ENCODE data around the gene CBL. TPM values are rescaled to one million over a fixed set of nuclear protein-coding genes. Genes with fewer than 3 reads are reported as not detected.

The CBL gene
- total RNA-seq, 1 donor from 2014 or later = 40.5 TPM

DNA sequence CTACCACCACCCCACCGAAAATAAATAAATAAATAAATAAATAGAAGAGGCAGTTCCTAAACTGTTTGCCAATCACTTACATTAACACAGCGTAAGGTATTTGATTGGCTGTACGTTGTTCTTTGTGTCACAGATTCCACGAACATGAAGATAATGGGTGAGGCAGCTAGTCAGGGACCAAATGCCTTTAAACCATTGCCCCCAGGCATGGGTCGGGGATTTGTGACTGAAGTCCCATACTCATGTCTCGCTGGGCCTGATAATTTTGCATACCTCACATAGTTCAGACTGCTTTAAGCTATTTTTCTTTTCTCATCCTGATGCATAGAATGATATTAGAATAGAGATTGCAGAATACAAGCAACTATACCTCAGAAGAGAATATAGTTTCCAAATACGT, 3.6 kb upstream of the CBL start:
- Mint-ChIP-seq H3K4me3 (ENCODE audit: unreplicated experiment) (no peak overlapping the region), H3K9me3 (ENCODE audit: unreplicated experiment) (peaks cover 4% of the 10 kb centered on the region), H3K27ac (ENCODE audit: unreplicated experiment) (no peak overlapping the region), H3K36me3 (ENCODE audit: unreplicated experiment) (no peaks in the 10 kb centered on the region), H3K27me3 (ENCODE audit: unreplicated experiment) (peaks cover 5% of the 10 kb centered on the region), H3K4me1 (ENCODE audit: low read depth, unreplicated experiment) (peaks cover 1% of the 10 kb centered on the region)
- DNase-seq = no peak
- TF ChIP-seq, protein P1, sequence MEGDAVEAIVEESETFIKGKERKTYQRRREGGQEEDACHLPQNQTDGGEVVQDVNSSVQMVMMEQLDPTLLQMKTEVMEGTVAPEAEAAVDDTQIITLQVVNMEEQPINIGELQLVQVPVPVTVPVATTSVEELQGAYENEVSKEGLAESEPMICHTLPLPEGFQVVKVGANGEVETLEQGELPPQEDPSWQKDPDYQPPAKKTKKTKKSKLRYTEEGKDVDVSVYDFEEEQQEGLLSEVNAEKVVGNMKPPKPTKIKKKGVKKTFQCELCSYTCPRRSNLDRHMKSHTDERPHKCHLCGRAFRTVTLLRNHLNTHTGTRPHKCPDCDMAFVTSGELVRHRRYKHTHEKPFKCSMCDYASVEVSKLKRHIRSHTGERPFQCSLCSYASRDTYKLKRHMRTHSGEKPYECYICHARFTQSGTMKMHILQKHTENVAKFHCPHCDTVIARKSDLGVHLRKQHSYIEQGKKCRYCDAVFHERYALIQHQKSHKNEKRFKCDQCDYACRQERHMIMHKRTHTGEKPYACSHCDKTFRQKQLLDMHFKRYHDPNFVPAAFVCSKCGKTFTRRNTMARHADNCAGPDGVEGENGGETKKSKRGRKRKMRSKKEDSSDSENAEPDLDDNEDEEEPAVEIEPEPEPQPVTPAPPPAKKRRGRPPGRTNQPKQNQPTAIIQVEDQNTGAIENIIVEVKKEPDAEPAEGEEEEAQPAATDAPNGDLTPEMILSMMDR (IDR thresholded peaks at IDR 0.05; ENCODE audit: partially characterized antibody, unreplicated experiment) = no peak

DNA sequence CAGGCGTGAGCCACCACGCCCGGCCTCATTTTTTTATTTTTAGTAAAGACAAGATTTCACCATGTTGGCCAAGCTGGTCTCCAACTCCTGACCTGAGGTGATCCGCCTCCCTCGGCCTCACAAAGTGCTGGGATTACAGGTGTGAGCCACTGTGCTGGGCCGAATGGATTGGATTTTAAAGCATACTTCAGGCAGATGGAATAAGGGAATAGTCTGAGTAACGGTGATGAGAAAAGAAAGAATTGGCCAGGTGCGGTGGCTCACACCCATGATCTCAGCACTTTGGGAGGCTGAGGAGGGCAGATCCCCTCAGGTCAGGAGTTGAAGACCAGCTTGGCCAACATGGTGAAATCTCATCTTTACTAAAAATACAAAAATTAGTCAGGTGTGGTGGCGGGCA, 2.1 kb upstream of the CBL start:
- H3K27me3 Mint-ChIP-seq (ENCODE audit: unreplicated experiment) = peaks cover 5% of the 10 kb centered on the region
- H3K9me3 Mint-ChIP-seq (ENCODE audit: unreplicated experiment) = peaks cover 4% of the 10 kb centered on the region
- DNase-seq = no peak
- no peak overlapping the region for H3K27ac Mint-ChIP-seq (ENCODE audit: unreplicated experiment)
- no peak overlapping the region for H3K4me3 Mint-ChIP-seq (ENCODE audit: unreplicated experiment)
- no peaks in the 10 kb centered on the region for H3K36me3 Mint-ChIP-seq (ENCODE audit: unreplicated experiment)
- TF ChIP-seq, protein P1 (IDR thresholded peaks at IDR 0.05; ENCODE audit: partially characterized antibody, unreplicated experiment) = no peak
- peaks cover 4% of the 10 kb centered on the region for H3K4me1 Mint-ChIP-seq (ENCODE audit: low read depth, unreplicated experiment)

DNA sequence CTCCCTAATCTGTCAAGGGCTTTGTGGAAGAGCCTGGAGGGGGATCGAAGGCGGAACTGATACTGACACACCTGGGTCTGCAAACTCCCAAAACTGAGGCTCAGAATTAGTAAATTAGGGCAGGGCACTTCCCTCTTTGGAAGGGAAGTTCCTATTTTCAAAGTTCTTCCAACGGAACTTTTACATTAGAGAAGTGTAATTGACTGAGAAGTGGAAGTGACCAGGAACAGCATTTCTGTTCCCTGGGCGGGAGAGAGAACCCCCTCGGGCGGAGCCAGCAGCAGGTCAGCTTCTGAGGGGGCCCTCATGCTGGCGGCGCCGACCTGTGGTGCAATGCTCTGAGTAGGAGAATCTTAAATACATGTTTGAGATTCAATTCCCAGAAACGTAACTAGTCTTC, 1.1 kb upstream of the CBL start:
- Mint-ChIP-seq H3K4me3 (ENCODE audit: unreplicated experiment) (peak overlapping the region; percentile 78), H3K4me1 (ENCODE audit: low read depth, unreplicated experiment) (peaks cover 4% of the 10 kb centered on the region), H3K9me3 (ENCODE audit: unreplicated experiment) (peaks cover 4% of the 10 kb centered on the region), H3K27me3 (ENCODE audit: unreplicated experiment) (peaks cover 5% of the 10 kb centered on the region), H3K36me3 (ENCODE audit: unreplicated experiment) (no peaks in the 10 kb centered on the region), H3K27ac (ENCODE audit: unreplicated experiment) (peak overlapping the region; percentile 7)
- TF ChIP-seq, protein P1 (IDR thresholded peaks at IDR 0.05; ENCODE audit: partially characterized antibody, unreplicated experiment) = no peak
- no peak for DNase-seq

DNA sequence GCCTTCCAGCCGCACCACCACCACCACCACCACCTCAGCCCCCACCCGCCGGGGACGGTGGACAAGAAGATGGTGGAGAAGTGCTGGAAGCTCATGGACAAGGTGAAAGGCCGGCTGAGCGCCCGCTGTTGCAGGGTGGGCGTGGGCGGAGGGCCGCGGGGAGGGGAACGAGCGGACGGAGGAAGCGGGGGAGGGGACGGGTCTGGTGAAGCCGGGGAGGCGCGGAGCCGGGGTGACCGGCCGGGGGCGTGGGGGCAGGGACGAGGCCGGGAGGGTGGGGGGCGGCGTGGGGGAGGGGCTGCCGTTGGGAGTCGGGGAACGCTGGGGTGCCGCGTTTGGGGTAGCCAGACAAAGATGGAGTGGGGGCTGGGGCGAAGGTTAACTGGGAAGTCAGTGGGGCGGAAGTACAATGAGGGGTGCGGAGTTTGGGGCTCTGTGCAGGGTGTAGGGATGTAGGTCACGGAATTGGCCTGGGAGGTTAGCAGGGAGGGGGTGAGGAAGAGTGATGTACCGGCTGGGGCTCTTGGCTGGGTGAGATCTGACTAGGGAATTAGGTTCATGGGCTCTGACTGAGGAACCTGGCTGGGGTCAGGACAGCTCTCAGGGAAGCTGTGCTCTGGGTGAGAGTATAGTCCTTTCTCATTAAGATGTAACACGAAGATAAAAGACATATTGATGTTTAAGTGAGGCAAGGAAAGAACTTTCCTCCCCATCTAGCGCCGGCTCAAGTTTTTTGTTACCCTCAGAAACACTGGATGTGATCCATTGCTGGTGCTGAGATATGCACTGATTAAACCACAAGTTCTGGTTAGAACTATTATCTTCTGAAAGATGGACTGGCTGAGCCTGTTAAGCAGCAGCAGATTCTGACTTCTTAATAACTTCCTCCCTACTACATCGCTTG, 624 bp downstream of the CBL start:
- TF ChIP-seq, protein P1 (IDR thresholded peaks at IDR 0.05; ENCODE audit: partially characterized antibody, unreplicated experiment) = no peak
- peak overlapping the region; percentile 100 for H3K4me3 Mint-ChIP-seq (ENCODE audit: unreplicated experiment)
- H3K9me3 Mint-ChIP-seq (ENCODE audit: unreplicated experiment) = peaks cover 4% of the 10 kb centered on the region
- H3K27ac Mint-ChIP-seq (ENCODE audit: unreplicated experiment) = peak overlapping the region; percentile 96
- H3K27me3 Mint-ChIP-seq (ENCODE audit: unreplicated experiment) = peaks cover 5% of the 10 kb centered on the region
- no peaks in the 10 kb centered on the region for H3K36me3 Mint-ChIP-seq (ENCODE audit: unreplicated experiment)
- DNase-seq = peak; percentile 77
- peaks cover 4% of the 10 kb centered on the region for H3K4me1 Mint-ChIP-seq (ENCODE audit: low read depth, unreplicated experiment)

DNA sequence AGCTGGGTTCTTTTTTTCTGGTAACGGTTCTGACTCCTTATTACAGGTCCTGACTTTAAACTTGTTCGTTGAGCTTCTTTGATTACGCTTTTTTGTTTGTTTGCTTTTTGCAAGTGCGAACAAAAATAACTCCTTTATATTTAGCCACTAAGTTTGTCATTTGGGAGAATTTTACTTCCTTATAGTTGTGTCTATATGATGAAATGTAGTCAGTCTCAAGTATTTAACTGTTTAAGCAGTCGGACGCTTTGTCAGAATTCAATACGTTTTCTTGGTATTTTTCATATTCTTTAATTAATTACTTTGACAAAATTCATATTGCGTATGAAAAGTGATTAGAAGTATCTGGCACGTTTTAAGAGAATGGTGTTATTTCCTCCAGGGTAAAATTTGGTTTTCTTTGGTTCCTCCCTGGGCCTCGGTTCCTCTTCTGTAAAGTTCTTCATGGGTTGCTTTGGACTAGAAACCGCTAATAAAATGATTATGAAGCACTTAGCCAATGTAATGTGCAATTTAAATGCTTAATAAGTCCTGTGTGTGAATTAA, 1.3 kb downstream of the CBL start:
- Mint-ChIP-seq H3K36me3 (ENCODE audit: unreplicated experiment) (no peaks in the 10 kb centered on the region), H3K4me3 (ENCODE audit: unreplicated experiment) (peak overlapping the region; percentile 100), H3K9me3 (ENCODE audit: unreplicated experiment) (peaks cover 4% of the 10 kb centered on the region), H3K4me1 (ENCODE audit: low read depth, unreplicated experiment) (peaks cover 4% of the 10 kb centered on the region), H3K27me3 (ENCODE audit: unreplicated experiment) (peaks cover 5% of the 10 kb centered on the region), H3K27ac (ENCODE audit: unreplicated experiment) (peak overlapping the region; percentile 96)
- TF ChIP-seq, protein P1 (IDR thresholded peaks at IDR 0.05; ENCODE audit: partially characterized antibody, unreplicated experiment) = no peak
- no peak for DNase-seq

Data from glutamatergic neuron (in vitro differentiated cells).